IMR-90 (cell line): Measurements from ENCODE around the gene GAD2. TPM values are rescaled to one million over a fixed set of nuclear protein-coding genes. Genes with fewer than 3 reads are reported as not detected.

Source experiments
- ATAC-seq: fragments of 200-7000 bp; cut with Tn5 transposase; 2 replicates; pipeline ENCODE4 v1.9.1; 2020; ENCODE audit warnings: low read depth, mild to moderate bottlenecking, moderate library complexity
- BruUV-seq: library from RNA; stranded (reverse); fragments of 400-500 nt; replicated peaks from 2 replicates; lab custom pipeline; 2021; lab: Mats Ljungman, UMichigan
- CTCF ChIA-PET: fragments of 300-600 bp; formaldehyde crosslinking; extraction: SDS; loops from one replicate; lab custom pipeline; 2021; ENCODE audit warnings: antibody characterized with exemption; lab: Yijun Ruan, JAX
- POLR2A ChIA-PET: fragments of 300-600 bp; sonication (Branson Sonifier 250); formaldehyde crosslinking; loops from one replicate; lab custom pipeline; 2022; ENCODE audit warnings: antibody characterized with exemption; ENCODE audit not compliant: unreplicated experiment; lab: Charles Lee
- DNase-seq: peaks from one replicate; pipeline ENCODE4 v3.0.0; 2013
- H2AFZ ChIP-seq: replicated peaks from 2 replicates; pipeline ENCODE3; 2013; ENCODE audit warnings: low read length, mild to moderate bottlenecking; ENCODE audit not compliant: poor library complexity
- H2AK5ac ChIP-seq: 2 replicates; pipeline ENCODE4 v1.6.1; 2013; ENCODE audit warnings: low read depth, low read length, inconsistent platforms
- H2AK9ac ChIP-seq: replicated peaks from 2 replicates; pipeline ENCODE3; 2013; ENCODE audit warnings: mild to moderate bottlenecking, low read depth, low read length, moderate library complexity; ENCODE audit not compliant: poor library complexity
- H2BK120ac ChIP-seq: 2 replicates; pipeline ENCODE4 v1.6.1; 2013; ENCODE audit warnings: low read depth, low read length, inconsistent platforms
- H2BK15ac ChIP-seq: 3 replicates; pipeline ENCODE4 v1.6.1; 2013; ENCODE audit warnings: low read depth, low read length, inconsistent platforms
- H2BK20ac ChIP-seq: 2 replicates; pipeline ENCODE4 v1.6.1; 2013; ENCODE audit warnings: low read depth, mild to moderate bottlenecking, inconsistent platforms, low read length, moderate library complexity
- H2BK5ac ChIP-seq: 2 replicates; pipeline ENCODE4 v1.6.1; 2013; ENCODE audit warnings: mild to moderate bottlenecking, low read depth, low read length, inconsistent platforms; ENCODE audit not compliant: poor library complexity, severe bottlenecking
- H3K14ac ChIP-seq: replicated peaks from 2 replicates; pipeline ENCODE4 v1.6.1; 2013; ENCODE audit warnings: low read depth, low read length, inconsistent platforms
- H3K18ac ChIP-seq: 2 replicates; pipeline ENCODE4 v1.6.1; 2013; ENCODE audit warnings: low read depth, low read length, control low read depth
- H3K23ac ChIP-seq: 2 replicates; pipeline ENCODE4 v1.6.1; 2013; ENCODE audit warnings: low read depth, low read length, inconsistent platforms
- H3K27ac ChIP-seq: 2 replicates; pipeline ENCODE4 v1.5.1; 2013; ENCODE audit warnings: mild to moderate bottlenecking, control low read depth, low read length; ENCODE audit not compliant: insufficient read depth
- H3K27me3 ChIP-seq: 2 replicates; pipeline ENCODE4 v1.6.1; 2013; ENCODE audit warnings: low read length; ENCODE audit not compliant: control insufficient read depth, insufficient read depth
- H3K36me3 ChIP-seq: 2 replicates; pipeline ENCODE4 v1.6.1; 2013; ENCODE audit warnings: low read length, mixed read lengths; ENCODE audit not compliant: control insufficient read depth, insufficient read depth
- H3K4ac ChIP-seq: 2 replicates; pipeline ENCODE4 v1.6.1; 2013; ENCODE audit warnings: low read depth, low read length, inconsistent platforms
- H3K4me1 ChIP-seq: 2 replicates; pipeline ENCODE4 v1.6.1; 2013; ENCODE audit warnings: low read length, mixed read lengths; ENCODE audit not compliant: control insufficient read depth, insufficient read depth
- H3K4me2 ChIP-seq: 2 replicates; pipeline ENCODE4 v1.6.1; 2013; ENCODE audit warnings: low read depth, mild to moderate bottlenecking, control low read depth, low read length, moderate library complexity
- H3K4me3 ChIP-seq: 2 replicates; pipeline ENCODE4 v1.5.1; 2013; ENCODE audit warnings: low read depth, mild to moderate bottlenecking, control low read depth, low read length, moderate library complexity; ENCODE audit not compliant: insufficient read depth
- H3K56ac ChIP-seq: 2 replicates; pipeline ENCODE4 v1.6.1; 2013; ENCODE audit warnings: low read length, inconsistent platforms; ENCODE audit not compliant: insufficient read depth; ENCODE audit errors: extremely low read depth
- H3K79me1 ChIP-seq, 2 experiments: 2 replicates each; pipeline ENCODE4 v1.6.1; 2013; ENCODE audit warnings: low read length in 2 of 2, inconsistent platforms in 1 of 2, low read depth in 1 of 2
- H3K9ac ChIP-seq: 2 replicates; pipeline ENCODE4 v1.6.1; 2013; ENCODE audit warnings: low read depth, low read length, control low read depth
- H3K9me1 ChIP-seq: 2 replicates; pipeline ENCODE4 v1.6.1; 2013; ENCODE audit warnings: low read length, inconsistent platforms; ENCODE audit not compliant: insufficient read depth
- H3K9me3 ChIP-seq: 2 replicates; pipeline ENCODE4 v1.6.1; 2013; ENCODE audit warnings: low read length; ENCODE audit not compliant: control insufficient read depth, insufficient read depth
- H4K20me1 ChIP-seq: 2 replicates; pipeline ENCODE4 v1.6.1; 2013; ENCODE audit warnings: low read length, inconsistent platforms; ENCODE audit not compliant: insufficient read depth
- H4K5ac ChIP-seq: 2 replicates; pipeline ENCODE4 v1.6.1; 2013; ENCODE audit warnings: mild to moderate bottlenecking, low read depth, low read length, control low read depth
- H4K8ac ChIP-seq, 2 experiments: 2 replicates each; pipeline ENCODE4 v1.6.1; 2013; ENCODE audit warnings: low read depth in 2 of 2, low read length in 2 of 2, control low read depth in 1 of 2, inconsistent platforms in 1 of 2
- H4K91ac ChIP-seq: 2 replicates; pipeline ENCODE4 v1.6.1; 2013; ENCODE audit warnings: low read depth, low read length, inconsistent platforms; ENCODE audit not compliant: insufficient read depth
- BHLHE40 ChIP-seq: fragments of 150-350 bp; IDR thresholded peaks from 2 replicates; pipeline ENCODE4 v1.6.1; 2016; ENCODE audit warnings: mild to moderate bottlenecking, low read depth, low read length
- CTCF ChIP-seq: conservative IDR thresholded peaks from 2 replicates; pipeline ENCODE4 v1.5.1; 2012; ENCODE audit warnings: mild to moderate bottlenecking, low read depth, low read length, improper control_type of control experiment
- MAFK ChIP-seq: IDR thresholded peaks from 2 replicates; pipeline ENCODE4 v1.6.1; 2012; ENCODE audit warnings: low read depth, low read length, improper control_type of control experiment
- MXI1 ChIP-seq: IDR thresholded peaks from 2 replicates; pipeline ENCODE4 v1.6.1; 2012; ENCODE audit warnings: low read depth, mild to moderate bottlenecking, low read length, moderate library complexity, borderline replicate concordance
- NFE2L2 ChIP-seq: fragments of 150-350 bp; IDR thresholded peaks from 2 replicates; pipeline ENCODE4 v1.6.1; 2016; ENCODE audit warnings: low read depth, mild to moderate bottlenecking, low read length
- POLR2A ChIP-seq: IDR thresholded peaks from 2 replicates; pipeline ENCODE4 v1.6.1; 2012; ENCODE audit warnings: mild to moderate bottlenecking, low read depth, low read length
- RCOR1 ChIP-seq: IDR thresholded peaks from 2 replicates; pipeline ENCODE4 v1.6.1; 2012; ENCODE audit warnings: mild to moderate bottlenecking, low read length, improper control_type of control experiment; ENCODE audit not compliant: insufficient replicate concordance
- RFX5 ChIP-seq: IDR thresholded peaks from 2 replicates; pipeline ENCODE4 v1.8.0; 2012; ENCODE audit warnings: low read depth, mild to moderate bottlenecking, low read length, moderate library complexity
- SMC3 ChIP-seq: fragments of 150-350 bp; IDR thresholded peaks from 2 replicates; pipeline ENCODE4 v1.6.1; 2016; ENCODE audit warnings: low read depth, mild to moderate bottlenecking, antibody characterized with exemption, low read length, moderate library complexity
- WGBS, 2 experiments: methylation state at CpG; one replicate each; pipeline versions ENCODE4 v1.1.5 to v1.1.7; 2013; ENCODE audit warnings: missing lambda C conversion rate in 2 of 2; ENCODE audit not compliant: insufficient read length in 1 of 2; ENCODE audit errors: extremely low coverage in 2 of 2; 5-methylcytosine and 5-hydroxymethylcytosine counted together
- dilution Hi-C: fragments of 300-500 bp; cut with HindIII; formaldehyde crosslinking; loops from one replicate; pipeline ENCODE4 v1.14.3; 2018; ENCODE audit warnings: low sequenced_read_pairs; ENCODE audit not compliant: unreplicated experiment
- in situ Hi-C: fragments of 300-500 bp; cut with MboI; formaldehyde crosslinking; loops from 3 replicates; pipeline ENCODE4 v1.14.3; 2019; ENCODE audit warnings: low sequenced_read_pairs, inconsistent platforms, mixed read lengths
- intact Hi-C: fragments of 100-400 bp; cut with micrococcal nuclease; formaldehyde crosslinking; loops from 2 replicates; pipeline ENCODE4 v1.10.0; 2022
- polyA plus RNA-seq, 3 experiments: library from polyadenylated mRNA; depleted of rRNA; stranded (reverse); fragments of >200 nt; gene quantifications; 2 replicates each; pipeline ENCODE4 v1.2.3, GENCODE V29; 2012; ENCODE audit warnings: low replicate concordance in 1 of 3
- total RNA-seq: library from RNA; depleted of rRNA; stranded (reverse); fragments of >200 nt; gene quantifications from 2 replicates; pipeline ENCODE4 v1.2.3, GENCODE V29; 2012

GAD2 gene
- total and polyA plus RNA-seq, 2 of the 4 experiments (the other 2 are of a cell fraction) = not detected

GRCh38 chr10:26278295-26278694 lies 61.7 kb downstream of the GAD2 start:
- no peaks in the 10 kb centered on the region for H3K4me1 ChIP-seq
- H3K9me1 ChIP-seq = no peaks in the 10 kb centered on the region
- no peak overlapping the region for H2AFZ ChIP-seq
- H3K14ac ChIP-seq = no peak overlapping the region
- H3K9ac ChIP-seq = no peak overlapping the region
- no peaks in the 10 kb centered on the region for H4K20me1 ChIP-seq
- WGBS, 2 experiments = no CpG with 5 or more reads among the region's 3 CpGs
- ATAC-seq = no peak
- H2BK120ac ChIP-seq = no peak overlapping the region
- H3K4ac ChIP-seq = no peak overlapping the region
- H4K8ac ChIP-seq = no peak overlapping the region
- H2AK9ac ChIP-seq = no peak overlapping the region
- no peak for DNase-seq
- H3K4me2 ChIP-seq = no peak overlapping the region
- in situ Hi-C loops = no loop called here
- no peak overlapping the region for H2BK20ac ChIP-seq
- H4K5ac ChIP-seq = no peak overlapping the region
- intact Hi-C loops = no loop called here
- no peak overlapping the region for H2BK5ac ChIP-seq
- H2BK15ac ChIP-seq = no peak overlapping the region
- dilution Hi-C loops = no loop called here
- H3K79me1 ChIP-seq = no peaks in the 10 kb centered on the region
- H3K18ac ChIP-seq = no peak overlapping the region
- H3K36me3 ChIP-seq = no peaks in the 10 kb centered on the region
- no peak overlapping the region for H3K56ac ChIP-seq
- CTCF ChIA-PET = no interaction called here
- no peak overlapping the region for H3K27ac ChIP-seq
- BruUV-seq = no TSS peak
- H4K91ac ChIP-seq = no peak overlapping the region
- POLR2A ChIA-PET = no interaction called here
- no peak overlapping the region for H3K4me3 ChIP-seq
- no peaks in the 10 kb centered on the region for H3K27me3 ChIP-seq
- H3K9me3 ChIP-seq = peaks cover 24% of the 10 kb centered on the region
- no peak overlapping the region for H2AK5ac ChIP-seq
- TF ChIP-seq NFE2L2 = no peak
- no peak for TF ChIP-seq MAFK
- TF ChIP-seq SMC3 = no peak
- TF ChIP-seq POLR2A = no peak
- no peak for TF ChIP-seq MXI1
- no peak for TF ChIP-seq RFX5
- TF ChIP-seq CTCF = no peak
- no peak for TF ChIP-seq RCOR1
- TF ChIP-seq BHLHE40 = no peak
- H3K23ac ChIP-seq = no peak overlapping the region
